H9 (cell line): ENCODE results near the gene TMA16. TPM values are rescaled to one million over a fixed set of nuclear protein-coding genes. Genes with fewer than 3 reads are reported as not detected.

Experiments
- DNase-seq: peaks from one replicate; pipeline ENCODE4 v3.0.0-alpha.2; 2017
- H2AFZ ChIP-seq: one replicate; pipeline ENCODE4 v1.6.1; 2013; ENCODE audit warnings: mild to moderate bottlenecking, low read length, control low read depth, moderate library complexity
- H2AK5ac ChIP-seq: 2 replicates; pipeline ENCODE4 v1.6.1; 2013; ENCODE audit warnings: low read length, control low read depth, mixed read lengths; ENCODE audit not compliant: insufficient read length
- H2BK120ac ChIP-seq: one replicate; pipeline ENCODE4 v1.6.1; 2013; ENCODE audit warnings: low read depth, mild to moderate bottlenecking, low read length, control low read depth, inconsistent platforms; ENCODE audit not compliant: poor library complexity, severe bottlenecking
- H2BK12ac ChIP-seq: 2 replicates; pipeline ENCODE4 v1.6.1; 2013; ENCODE audit warnings: low read length, control low read depth, mixed read lengths, low read depth; ENCODE audit not compliant: insufficient read length
- H2BK15ac ChIP-seq: 2 replicates; pipeline ENCODE4 v1.6.1; 2013; ENCODE audit warnings: low read depth, low read length, control low read depth
- H2BK20ac ChIP-seq: one replicate; pipeline ENCODE4 v1.6.1; 2013; ENCODE audit warnings: low read depth, mild to moderate bottlenecking, low read length, control low read depth, inconsistent platforms; ENCODE audit not compliant: poor library complexity, severe bottlenecking
- H2BK5ac ChIP-seq: 2 replicates; pipeline ENCODE4 v1.6.1; 2013; ENCODE audit warnings: low read length, control low read depth, mixed read lengths; ENCODE audit not compliant: insufficient read length
- H3K14ac ChIP-seq: 2 replicates; pipeline ENCODE4 v1.6.1; 2013; ENCODE audit warnings: low read length, control low read depth; ENCODE audit not compliant: insufficient read depth
- H3K18ac ChIP-seq: 2 replicates; pipeline ENCODE4 v1.6.1; 2013; ENCODE audit warnings: low read depth, mild to moderate bottlenecking, mixed read lengths, low read length, control low read depth; ENCODE audit not compliant: insufficient read length
- H3K23ac ChIP-seq: 2 replicates; pipeline ENCODE4 v1.6.1; 2013; ENCODE audit warnings: low read length, control low read depth, mixed read lengths, low read depth; ENCODE audit not compliant: insufficient read length
- H3K23me2 ChIP-seq: 2 replicates; pipeline ENCODE4 v1.6.1; 2013; ENCODE audit warnings: low read depth, mild to moderate bottlenecking, mixed read lengths, low read length, control low read depth; ENCODE audit not compliant: insufficient read length, poor library complexity, severe bottlenecking
- H3K27ac ChIP-seq: 2 replicates; pipeline ENCODE4 v1.5.1; 2013; ENCODE audit warnings: low read length, control low read depth, mixed read lengths, low read depth; ENCODE audit not compliant: insufficient read length
- H3K27me3 ChIP-seq: 2 replicates; pipeline ENCODE4 v1.6.1; 2013; ENCODE audit warnings: low read length, control low read depth, inconsistent platforms; ENCODE audit not compliant: insufficient read depth
- H3K4ac ChIP-seq: 2 replicates; pipeline ENCODE4 v1.6.1; 2013; ENCODE audit warnings: low read depth, mild to moderate bottlenecking, control low read depth, inconsistent platforms, low read length, moderate library complexity
- H3K4me1 ChIP-seq: 2 replicates; pipeline ENCODE4 v1.6.1; 2013; ENCODE audit warnings: low read length, control low read depth, inconsistent platforms; ENCODE audit not compliant: insufficient read depth
- H3K4me2 ChIP-seq: 2 replicates; pipeline ENCODE4 v1.6.1; 2013; ENCODE audit warnings: low read length, control low read depth, mixed read lengths; ENCODE audit not compliant: insufficient read length, insufficient read depth
- H3K56ac ChIP-seq: 2 replicates; pipeline ENCODE4 v1.6.1; 2013; ENCODE audit warnings: low read depth, mild to moderate bottlenecking, mixed read lengths, low read length, control low read depth; ENCODE audit not compliant: insufficient read length
- H3K79me1 ChIP-seq: 2 replicates; pipeline ENCODE4 v1.6.1; 2013; ENCODE audit warnings: low read depth, mild to moderate bottlenecking, moderate library complexity, low read length, control low read depth, inconsistent platforms; ENCODE audit not compliant: insufficient read depth, poor library complexity, severe bottlenecking
- H3K79me2 ChIP-seq: 2 replicates; pipeline ENCODE4 v1.6.1; 2013; ENCODE audit warnings: low read length, control low read depth, inconsistent platforms; ENCODE audit not compliant: insufficient read depth
- H3K9ac ChIP-seq: 2 replicates; pipeline ENCODE4 v1.6.1; 2013; ENCODE audit warnings: low read length, control low read depth, mixed read lengths; ENCODE audit not compliant: insufficient read length; ENCODE audit errors: extremely low read depth
- H3K9me3 ChIP-seq: one replicate; pipeline ENCODE4 v1.6.1; 2013; ENCODE audit warnings: low read depth, low read length, inconsistent platforms; ENCODE audit not compliant: control insufficient read depth
- H3T11ph ChIP-seq: one replicate; pipeline ENCODE4 v1.6.1; 2013; ENCODE audit warnings: mild to moderate bottlenecking, low read length, control low read depth, inconsistent platforms
- H4K20me1 ChIP-seq: one replicate; pipeline ENCODE4 v1.6.1; 2013; ENCODE audit not compliant: control insufficient read depth, insufficient read length, insufficient read depth
- H4K5ac ChIP-seq: 2 replicates; pipeline ENCODE4 v1.6.1; 2013; ENCODE audit warnings: low read depth, mild to moderate bottlenecking, mixed read lengths, low read length, control low read depth; ENCODE audit not compliant: insufficient read length
- H4K8ac ChIP-seq: replicated peaks from 2 replicates; pipeline ENCODE4 v1.6.1; 2013; ENCODE audit warnings: low read length, control low read depth, mixed read lengths, low read depth; ENCODE audit not compliant: insufficient read length
- H4K91ac ChIP-seq: 2 replicates; pipeline ENCODE4 v1.6.1; 2013; ENCODE audit warnings: low read depth, mild to moderate bottlenecking, moderate library complexity, mixed read lengths, low read length, control low read depth; ENCODE audit not compliant: insufficient read length
- H3K27ac Mint-ChIP-seq, 3 experiments: 2 replicates in 2 of 3; 3 replicates in 1 of 3; pipeline ENCODE4 v1.8.0; 2020 to 2021; ENCODE audit warnings: mixed read lengths in 3 of 3, mild to moderate bottlenecking in 1 of 3, moderate library complexity in 1 of 3
- H3K27me3 Mint-ChIP-seq: 2 replicates; pipeline ENCODE4 v1.8.0; 2021; ENCODE audit warnings: low read depth, mild to moderate bottlenecking, moderate library complexity, mixed read lengths
- H3K36me3 Mint-ChIP-seq, 3 experiments: 2 replicates in 2 of 3; 3 replicates in 1 of 3; pipeline ENCODE4 v1.8.0; 2020 to 2021; ENCODE audit warnings: low read depth in 3 of 3, mixed read lengths in 3 of 3; ENCODE audit not compliant: insufficient read depth in 1 of 3
- H3K4me1 Mint-ChIP-seq, 2 experiments: 2 replicates each; pipeline ENCODE4 v1.8.0; 2020; ENCODE audit warnings: mixed read lengths in 2 of 2
- H3K4me3 Mint-ChIP-seq, 2 experiments: 2 replicates in 1 of 2; 3 replicates in 1 of 2; pipeline ENCODE4 v1.8.0; 2020 to 2021; ENCODE audit warnings: mild to moderate bottlenecking in 2 of 2, mixed read lengths in 2 of 2, moderate library complexity in 1 of 2
- H3K9me3 Mint-ChIP-seq, 2 experiments: 2 replicates in 1 of 2; 3 replicates in 1 of 2; pipeline ENCODE4 v1.8.0; 2020; ENCODE audit warnings: mild to moderate bottlenecking in 2 of 2, mixed read lengths in 2 of 2, moderate library complexity in 1 of 2
- CTCF ChIP-seq: fragments of 200-600 bp; sonication (generic); conservative IDR thresholded peaks from 3 replicates; pipeline ENCODE4 v1.8.0; 2021; ENCODE audit warnings: antibody characterized with exemption, mild to moderate bottlenecking
- WGBS: extraction: QIAGEN DNeasy Blood & Tissue Kit; methylation state at CpG from one replicate; pipeline ENCODE4 v1.1.7; 2013; ENCODE audit warnings: missing lambda C conversion rate, low lambda C conversion rate, mixed read lengths; ENCODE audit not compliant: insufficient read length; ENCODE audit errors: extremely low coverage; 5-methylcytosine and 5-hydroxymethylcytosine counted together
- total RNA-seq: library from RNA; stranded (reverse); gene quantifications from 2 replicates; pipeline ENCODE4 v1.2.1, GENCODE V29; 2021

Gene TMA16
- total RNA-seq, 1 experiment from 2014 or later = 61.3 TPM

- H2BK15ac ChIP-seq = no peak overlapping the region
- no peaks in the 10 kb centered on the region for H3K27me3 ChIP-seq
- no peaks in the 10 kb centered on the region for H4K20me1 ChIP-seq
- no peak overlapping the region for H3K27ac ChIP-seq
- H2BK5ac ChIP-seq = no peak overlapping the region
- no peak overlapping the region for H4K5ac ChIP-seq
- H2AFZ ChIP-seq = no peak overlapping the region
- no peaks in the 10 kb centered on the region for H3K23me2 ChIP-seq
- no peak overlapping the region for H3K4me3 Mint-ChIP-seq
- no peaks in the 10 kb centered on the region for H3K79me1 ChIP-seq
- TF ChIP-seq CTCF = no peak
- H3K23ac ChIP-seq = no peak overlapping the region
- H3K9me3 ChIP-seq = no peaks in the 10 kb centered on the region
- H3K4me1 ChIP-seq = no peaks in the 10 kb centered on the region
- no peak overlapping the region for H2AK5ac ChIP-seq
- no peak overlapping the region for H3K18ac ChIP-seq
- DNase-seq = no peak
- H3K27ac Mint-ChIP-seq = no peak overlapping the region
- no peak overlapping the region for H3K4me2 ChIP-seq
- H3K56ac ChIP-seq = no peak overlapping the region
- H3K79me2 ChIP-seq = no peaks in the 10 kb centered on the region
- no peak overlapping the region for H4K91ac ChIP-seq
- H3K4ac ChIP-seq = no peak overlapping the region
- H4K8ac ChIP-seq = no peak overlapping the region
- no peaks in the 10 kb centered on the region for H3K27me3 Mint-ChIP-seq
- H3T11ph ChIP-seq = no peak overlapping the region
- no peaks in the 10 kb centered on the region for H3K36me3 Mint-ChIP-seq
- no peak overlapping the region for H2BK20ac ChIP-seq
- no peak overlapping the region for H3K14ac ChIP-seq
- H2BK120ac ChIP-seq = no peak overlapping the region
- no peaks in the 10 kb centered on the region for H3K9me3 Mint-ChIP-seq
- peaks cover 14% of the 10 kb centered on the region in 2 experiments for H3K4me1 Mint-ChIP-seq
- H3K9ac ChIP-seq = no peak overlapping the region
- no peak overlapping the region for H2BK12ac ChIP-seq
- no CpG with 5 or more reads among the region's 5 CpGs for whole genome bisulfite sequencing
These were observed 46.0 kb downstream of the TMA16 start for GRCh38 chr4:163540448-163540847.
